Retina (tissue), 1 donor: ENCODE data around the gene NR2E1.

Experiments
- DNase-seq: peaks from one replicate; pipeline ENCODE4 v3.0.0-alpha.2; 2016

Gene NR2E1

DNA sequence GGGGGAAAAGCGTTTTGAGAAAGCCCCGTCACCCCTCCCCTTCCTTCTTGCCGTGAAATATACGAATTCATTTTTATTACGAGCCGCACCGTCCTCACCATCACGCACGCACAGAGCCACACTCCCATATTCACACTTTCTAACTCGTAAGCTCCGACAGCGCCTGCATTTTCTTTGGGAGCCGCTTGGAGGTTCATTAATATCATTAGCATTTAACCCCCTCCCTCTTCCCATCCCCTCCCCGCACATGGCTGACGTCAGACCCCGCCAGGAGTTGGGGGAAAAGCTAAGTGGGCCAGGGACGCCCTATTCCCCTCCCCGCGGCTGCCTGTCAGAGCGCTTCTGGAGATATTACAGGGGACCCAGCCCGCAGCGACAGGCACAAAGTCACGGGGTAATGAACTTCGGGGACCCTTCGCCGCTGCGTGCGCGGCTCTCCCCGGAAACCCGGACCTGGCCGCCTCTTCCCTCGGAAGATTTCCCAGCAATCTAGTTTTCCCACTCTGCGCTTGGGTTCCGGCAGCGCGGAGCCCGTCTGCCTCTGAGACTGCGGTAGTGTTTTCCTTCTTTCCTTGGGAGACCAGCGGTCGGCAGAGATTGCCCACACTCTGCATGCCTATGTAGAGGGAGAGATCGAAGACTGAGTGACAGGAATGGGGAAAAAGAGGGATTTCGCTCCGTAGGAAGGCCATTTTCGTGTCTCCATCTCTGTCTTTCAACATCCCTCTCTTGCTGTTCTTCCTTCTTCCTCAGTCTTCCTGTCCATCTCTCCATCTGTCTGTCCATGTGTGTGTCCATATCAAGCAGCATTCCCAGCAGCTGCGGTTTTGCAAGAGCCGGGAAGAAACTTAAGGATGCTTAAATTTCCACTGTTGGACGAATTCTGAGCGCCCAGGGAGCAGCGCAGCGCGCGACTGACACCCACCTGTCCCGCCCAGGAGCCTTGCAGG is at the start of gene NR2E1:
NR2E1 (plus strand) TSS at position 309 of the 950 bp plus-strand sequence. CDS start 744 bp downstream, outside the sequence.
- peak; percentile 91 for DNase-seq

DNA sequence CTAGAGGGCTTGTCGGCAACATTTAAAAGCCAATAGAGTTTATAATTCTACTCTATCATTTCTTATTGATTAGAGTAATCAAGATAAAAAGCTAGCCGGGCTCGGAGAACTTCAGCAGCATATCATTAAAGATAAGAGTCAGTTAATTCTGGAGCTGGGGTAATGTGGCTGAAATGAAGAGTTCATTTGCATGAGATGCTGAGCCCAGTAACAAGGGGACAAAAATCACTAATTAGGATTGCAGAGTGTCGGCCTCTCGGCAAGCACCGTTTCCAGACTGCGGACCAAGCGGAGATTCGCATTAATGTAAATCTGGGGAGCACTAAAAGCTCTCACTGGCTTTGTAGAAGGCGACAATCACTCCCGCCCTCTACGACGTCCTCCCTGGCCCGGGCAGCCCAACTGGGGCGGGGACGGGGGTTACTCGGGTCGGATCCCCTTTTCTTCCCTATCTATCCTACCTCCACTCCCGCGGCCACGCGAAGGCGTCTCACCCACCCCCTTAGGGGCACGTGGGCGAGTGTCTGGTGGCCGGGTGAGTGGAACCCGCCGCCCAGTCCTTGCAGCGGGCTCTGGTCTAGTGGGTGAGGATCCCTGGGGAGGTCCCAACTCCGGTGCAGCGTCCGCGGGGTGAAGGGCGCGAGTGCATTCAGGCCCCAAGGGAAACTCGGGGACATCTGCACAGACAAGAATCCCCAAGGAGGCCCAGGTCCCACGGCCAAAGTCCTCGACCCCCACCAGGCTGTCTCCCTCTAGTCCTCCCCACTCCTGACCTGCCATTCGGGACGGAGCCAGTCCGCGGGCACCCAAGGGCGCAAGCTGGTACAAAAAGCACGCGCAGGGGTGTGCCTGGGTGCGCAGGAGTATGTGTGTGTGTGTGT is 49.0 kb upstream of the NR2E1 start:
- DNase-seq = peak; percentile 59

DNA sequence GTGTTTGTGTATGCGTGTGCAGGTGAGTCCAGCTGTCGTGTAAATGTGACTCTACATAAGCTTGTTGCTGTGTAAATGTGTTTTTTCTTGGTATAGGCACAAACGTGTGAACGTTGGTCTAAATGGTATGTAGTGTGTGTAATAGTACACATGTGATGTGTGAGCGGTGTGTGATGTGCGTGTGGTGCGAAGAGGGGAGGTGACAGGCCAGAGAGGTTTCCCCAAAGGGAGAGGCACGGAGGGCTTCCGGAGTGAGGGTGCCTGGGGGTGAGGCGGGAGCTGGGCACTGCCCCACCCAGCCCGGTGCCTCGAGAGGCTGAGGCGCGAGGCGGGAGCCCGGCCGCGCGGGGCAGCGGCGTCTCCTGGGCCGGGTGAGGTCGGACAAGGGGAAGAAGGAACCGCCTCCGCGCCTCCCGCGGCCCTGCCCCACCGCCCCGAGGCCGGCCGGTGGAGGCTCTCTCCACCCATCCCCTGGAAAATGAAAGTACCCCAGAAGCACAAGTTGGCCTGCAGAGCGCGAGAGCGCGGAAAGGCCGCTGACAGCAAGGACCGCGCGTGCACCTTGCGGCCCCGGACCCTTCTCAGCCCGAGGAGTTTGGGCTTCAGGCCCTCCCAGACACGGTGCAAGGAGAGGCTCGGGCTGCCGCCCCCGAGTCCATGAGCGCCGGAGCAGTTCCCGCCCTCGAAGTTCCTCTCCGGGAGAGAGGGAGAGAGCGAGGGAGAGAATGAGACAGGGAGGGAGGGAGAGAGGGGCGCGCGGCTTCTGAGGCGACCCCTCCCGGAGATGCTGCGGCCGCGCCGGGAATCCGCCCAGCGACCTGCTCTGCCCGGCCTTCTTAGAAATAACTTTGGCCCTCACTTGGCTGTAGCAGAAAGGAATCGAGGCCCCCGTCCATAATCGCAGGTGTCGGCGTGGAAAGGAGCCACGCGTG is 48.1 kb upstream of the NR2E1 start:
- peak; percentile 82 for DNase-seq

DNA sequence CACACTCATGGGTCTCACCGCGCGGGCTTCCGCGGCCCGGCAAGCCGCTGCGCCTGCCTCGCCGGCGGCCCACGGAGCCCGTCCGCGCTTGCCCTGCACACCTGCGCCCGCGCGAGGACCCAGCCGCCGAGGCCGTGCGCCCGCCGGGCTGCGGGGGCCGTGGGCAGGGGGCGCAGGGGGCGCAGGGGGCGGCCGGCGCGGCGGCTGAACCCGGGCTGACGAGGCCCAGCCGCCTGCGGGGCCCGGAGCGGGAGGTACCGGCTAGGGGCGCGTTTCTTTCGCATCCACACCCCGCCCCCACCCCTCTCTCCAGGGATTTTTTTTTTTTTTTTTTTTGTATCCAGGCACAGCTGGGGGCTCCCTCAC is 47.5 kb upstream of the NR2E1 start:
- DNase-seq = no peak

DNA sequence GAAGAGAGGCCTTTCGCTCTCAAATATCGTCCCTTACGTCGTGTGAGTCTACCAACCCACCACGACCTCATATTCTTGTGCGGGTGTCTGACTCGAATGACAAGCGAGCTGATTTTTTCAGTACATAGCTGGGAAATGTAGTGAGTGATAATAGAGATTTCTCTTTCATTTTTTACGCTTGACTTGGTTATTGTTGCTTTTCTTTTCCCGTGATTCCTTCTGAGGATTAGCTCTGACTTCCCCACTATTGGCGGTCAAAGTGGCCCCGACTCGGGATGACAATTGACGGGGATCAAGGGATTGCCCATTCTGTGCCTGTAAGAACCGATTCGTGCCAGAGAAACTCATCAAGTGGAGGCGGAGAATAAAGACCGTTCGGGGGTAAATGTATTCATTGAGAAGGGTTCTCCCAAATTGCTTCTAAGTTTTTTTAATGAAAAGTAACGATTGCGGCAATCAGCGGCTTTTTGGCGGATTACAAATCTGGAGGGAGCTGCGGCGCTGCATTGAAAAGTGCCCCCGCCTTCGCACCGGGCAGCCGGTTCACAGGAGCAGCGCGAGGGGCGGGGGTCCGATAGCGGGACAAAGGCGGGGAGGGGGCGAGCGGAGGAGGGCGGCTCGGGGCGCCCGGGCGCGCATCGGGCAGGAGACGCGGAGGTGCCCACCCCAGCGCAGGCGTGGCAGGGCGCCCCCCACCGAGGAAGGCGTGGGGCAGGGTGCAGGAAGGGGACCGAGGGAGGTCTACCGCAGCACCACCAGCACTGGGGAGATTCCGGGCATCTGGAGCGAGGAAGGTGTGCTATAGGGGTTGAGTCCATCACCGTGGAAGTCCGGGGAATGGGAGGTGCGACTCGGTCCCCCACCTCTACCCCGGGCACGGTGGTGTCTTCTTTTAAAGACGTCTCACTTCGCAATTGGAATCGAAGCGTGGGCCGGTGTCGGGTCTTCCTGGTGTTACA is 46.7 kb upstream of the NR2E1 start:
- peak; percentile 77 for DNase-seq

DNA sequence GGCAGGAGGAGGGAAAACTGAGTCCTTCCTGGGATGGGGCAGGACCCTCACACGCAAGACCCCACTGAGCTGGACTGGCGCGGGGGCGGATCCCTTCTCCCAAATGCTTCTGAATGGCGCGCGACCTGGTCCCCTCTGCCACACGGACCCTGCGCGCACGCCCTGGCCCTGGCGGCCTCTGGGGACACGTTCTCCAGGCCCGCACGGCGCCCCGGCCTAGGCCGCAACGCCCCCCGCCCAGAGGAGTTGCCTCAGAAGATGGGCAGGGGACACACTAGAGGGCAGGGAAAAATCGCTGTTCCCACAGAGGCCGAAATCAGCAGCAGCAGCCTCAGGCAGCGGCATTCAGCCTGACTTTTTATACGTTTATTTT is 46.1 kb upstream of the NR2E1 start:
- DNase-seq = peak; percentile 73

DNA sequence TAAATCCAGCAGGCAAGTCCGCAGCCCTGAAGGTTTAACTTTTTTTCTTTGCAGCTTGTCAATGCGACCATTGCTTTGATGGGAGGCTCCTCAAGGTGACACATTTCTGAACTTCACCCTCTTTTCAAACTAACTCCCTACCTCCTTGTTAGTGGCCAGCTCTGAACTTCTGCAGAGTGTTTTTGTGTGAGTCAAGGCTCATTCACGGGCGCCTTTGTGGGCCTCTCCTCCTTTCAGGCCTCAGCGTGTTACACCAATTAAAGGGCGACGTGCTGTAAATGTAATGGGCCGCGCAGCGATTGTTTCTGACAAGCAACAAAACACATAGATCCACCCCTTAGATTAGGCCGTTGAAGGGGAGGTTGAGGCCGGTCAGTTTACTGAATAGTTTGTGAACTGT is 45.5 kb upstream of the NR2E1 start:
- peak; percentile 88 for DNase-seq

DNA sequence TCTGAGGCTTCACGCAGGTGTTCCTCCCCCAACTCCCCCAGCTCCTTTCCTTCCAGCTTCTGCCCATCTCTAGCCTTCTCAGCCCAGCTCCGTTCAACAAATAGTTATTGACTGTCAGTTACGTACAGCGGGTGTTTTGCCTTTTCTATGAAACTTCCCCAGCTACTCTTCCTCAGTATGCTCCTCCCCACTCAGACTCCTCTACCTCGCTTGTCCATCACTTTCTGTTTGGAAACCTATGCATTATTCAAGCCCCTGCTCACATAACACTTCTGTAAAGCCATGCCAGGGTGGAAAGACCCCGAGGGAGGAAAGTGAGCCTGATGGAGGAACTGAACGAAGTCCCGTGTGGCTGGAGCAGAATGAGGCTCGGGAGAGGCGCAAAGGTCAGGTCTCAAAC is 44.2 kb upstream of the NR2E1 start:
- no peak for DNase-seq

DNA sequence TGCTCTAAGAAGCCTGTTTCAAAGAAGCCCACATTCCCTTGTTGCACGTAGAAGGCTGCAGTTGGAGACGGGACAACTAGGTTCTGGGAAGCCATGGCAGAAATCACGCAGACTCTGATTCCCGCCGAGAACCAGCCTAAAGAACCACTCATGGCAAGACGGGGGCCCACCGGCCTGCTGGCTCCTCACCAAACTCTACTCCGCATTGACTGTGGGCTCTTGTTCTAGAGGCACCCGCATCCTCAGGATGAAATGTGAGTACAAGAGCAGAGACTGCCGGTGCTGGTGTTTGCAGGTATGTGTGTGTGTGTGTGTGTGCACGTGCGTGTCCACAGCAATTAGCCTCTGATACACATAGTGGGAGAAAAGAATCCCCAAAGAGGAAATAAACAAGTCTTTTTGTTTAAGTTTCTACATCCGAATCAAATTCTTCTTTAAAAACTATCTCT is 42.3 kb upstream of the NR2E1 start:
- peak; percentile 52 for DNase-seq

DNA sequence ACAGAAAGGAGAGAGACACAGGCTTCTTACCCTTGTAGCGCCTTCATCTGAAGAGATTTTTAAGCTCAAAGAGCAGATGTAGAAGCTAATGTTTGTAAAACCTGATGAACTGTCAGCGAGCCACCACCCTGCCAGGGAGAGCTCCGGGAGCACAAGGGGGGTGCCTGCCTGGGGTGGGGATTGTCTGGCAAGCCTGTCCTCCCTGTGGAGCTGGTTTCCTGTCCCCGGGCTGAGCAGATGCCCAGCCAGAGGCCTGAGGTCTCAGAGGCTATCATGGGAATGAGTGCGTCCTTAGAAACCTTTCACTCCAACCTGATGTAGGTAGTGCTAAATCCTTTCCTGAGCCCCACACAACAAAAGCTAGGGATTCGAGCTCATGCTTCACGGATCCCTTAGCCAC is 41.9 kb upstream of the NR2E1 start:
- DNase-seq = peak; percentile 39

DNA sequence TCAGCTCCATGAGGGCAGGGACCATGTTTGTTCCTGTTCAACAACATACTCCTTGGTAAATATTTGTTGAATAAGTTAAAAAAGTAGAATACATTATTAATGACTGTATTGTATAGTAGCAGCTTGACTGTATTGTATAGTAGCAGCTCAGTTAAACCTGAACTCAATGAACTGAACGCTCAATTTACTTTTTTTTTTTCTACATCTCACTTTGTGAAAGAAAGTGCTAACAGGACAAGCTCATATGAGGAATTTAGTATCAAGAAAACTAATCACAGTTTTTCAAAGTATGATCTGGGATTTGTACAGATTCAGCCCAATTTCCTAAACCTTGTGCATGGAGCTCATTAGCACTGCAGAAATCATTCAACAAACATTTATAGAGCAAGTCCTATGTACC is 38.8 kb upstream of the NR2E1 start:
- no peak for DNase-seq

DNA sequence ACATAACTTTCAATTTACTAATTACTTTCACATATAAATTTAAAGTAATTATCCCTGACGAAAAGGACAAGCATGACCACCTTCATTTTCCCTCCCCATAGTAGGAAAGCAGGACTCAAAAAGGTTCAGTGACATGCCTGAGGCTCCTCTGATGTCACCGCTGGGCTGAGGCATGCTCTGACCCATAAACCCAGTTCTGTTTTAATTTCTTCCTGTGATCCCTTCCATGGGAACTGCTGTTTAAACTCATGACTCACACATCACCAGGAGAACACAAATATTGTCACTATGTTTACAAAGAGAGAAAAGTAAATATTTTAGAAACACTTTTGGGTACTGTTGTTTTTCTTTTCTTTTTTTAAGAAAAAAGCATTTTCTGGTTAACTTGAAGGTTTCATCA is 38.0 kb upstream of the NR2E1 start:
- no peak for DNase-seq

DNA sequence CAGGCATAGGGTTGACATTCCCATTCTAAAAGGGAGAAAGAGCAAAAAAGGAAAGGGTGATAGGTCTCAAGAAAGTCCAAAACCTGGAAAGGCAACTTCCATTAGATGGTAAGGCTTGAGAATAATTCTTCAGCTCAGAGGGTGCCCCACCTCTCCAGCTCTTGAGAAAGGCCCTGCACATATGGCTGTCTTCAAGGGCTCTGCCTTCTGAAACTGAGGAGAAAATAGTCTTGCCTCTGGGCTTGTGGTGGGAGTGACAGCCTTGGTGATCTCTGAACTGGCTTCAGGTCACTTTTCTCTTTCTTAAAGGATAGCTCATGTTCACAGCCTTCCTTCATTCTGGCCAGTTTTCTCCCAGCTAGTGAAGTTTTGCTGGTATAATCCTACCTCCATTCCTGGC is 35.6 kb upstream of the NR2E1 start:
- no peak for DNase-seq

DNA sequence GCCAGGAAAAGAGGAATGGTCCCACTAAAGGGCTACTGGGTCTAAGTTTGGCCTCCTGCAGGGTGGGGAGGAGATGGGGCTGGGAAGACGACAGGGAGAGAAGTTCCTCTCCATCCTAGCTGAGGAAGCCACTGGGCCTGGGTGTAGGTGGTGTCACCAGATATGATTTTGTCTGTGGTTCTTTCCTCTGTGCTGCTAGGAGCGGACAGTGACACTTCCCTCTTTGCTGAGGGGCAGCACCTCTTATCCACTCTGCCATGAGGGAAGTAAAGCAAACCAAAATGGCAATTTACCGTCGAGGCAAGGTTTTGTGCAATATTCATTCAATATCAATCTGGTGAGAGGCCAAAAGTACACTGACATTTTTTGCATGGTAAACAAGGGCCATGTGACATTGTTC is 33.0 kb upstream of the NR2E1 start:
- DNase-seq = peak; percentile 19

DNA sequence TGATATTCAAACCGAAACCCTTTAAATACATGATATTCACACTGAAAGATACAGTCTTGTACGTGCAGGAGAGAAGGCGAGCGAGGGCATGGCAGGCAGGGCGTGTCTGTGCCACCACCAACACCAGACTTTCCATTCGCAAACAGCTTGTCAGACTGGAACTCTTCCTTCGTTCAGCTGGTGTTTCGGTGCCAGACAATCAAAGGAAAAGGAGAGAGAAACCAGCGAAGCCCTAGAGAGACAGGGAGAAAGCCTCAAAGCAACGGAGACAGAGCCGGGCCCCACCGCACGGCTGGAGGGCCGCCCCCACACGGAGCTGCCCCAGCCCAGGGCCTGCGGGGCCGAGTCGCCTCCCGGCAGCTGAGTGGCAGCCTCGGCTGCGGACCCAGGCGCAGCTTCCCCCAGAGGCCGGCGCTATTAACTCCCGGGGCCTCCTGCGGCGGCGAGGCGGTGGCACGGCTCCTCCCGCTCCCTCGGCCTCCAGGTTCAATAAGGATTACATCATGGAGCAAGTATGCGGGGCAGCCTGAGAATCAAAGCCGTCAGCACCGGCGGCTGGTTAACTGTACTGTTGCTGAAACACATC is 32.1 kb upstream of the NR2E1 start:
- peak; percentile 92 for DNase-seq

DNA sequence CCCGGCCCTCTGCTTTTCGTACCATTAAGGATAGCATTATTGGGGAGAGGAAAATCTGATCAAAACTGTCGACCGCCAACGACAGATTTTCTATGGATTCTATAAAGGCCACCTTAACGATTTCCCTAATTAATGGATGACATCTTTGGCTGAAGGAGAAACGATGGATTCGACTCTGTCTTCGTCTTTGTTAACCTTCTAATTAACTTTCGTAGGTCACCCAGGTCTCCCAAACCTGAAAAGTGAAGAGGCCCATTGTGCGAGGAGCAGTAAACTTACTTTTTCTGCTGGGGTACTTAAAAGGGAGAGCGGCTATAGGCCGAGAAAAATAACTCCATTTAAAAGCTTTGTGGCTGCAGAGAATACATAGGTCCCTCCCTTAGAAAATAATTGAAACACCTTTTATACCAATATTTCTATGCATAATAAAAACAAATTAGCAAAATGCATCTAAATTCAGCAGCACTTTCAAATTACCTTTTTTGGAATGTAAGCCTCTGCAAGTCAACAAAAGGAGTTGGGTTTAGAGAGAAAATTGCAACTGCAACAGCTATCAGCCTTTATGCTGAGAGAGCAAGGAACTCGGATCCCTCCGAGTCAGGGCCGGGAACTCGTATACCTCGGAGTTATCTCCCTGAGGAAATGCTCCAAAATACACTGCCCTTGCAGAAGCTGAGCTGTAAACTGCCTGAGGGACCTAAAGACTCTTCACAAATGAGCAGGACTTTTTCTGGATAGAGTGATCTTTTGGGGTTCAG is 31.4 kb upstream of the NR2E1 start:
- DNase-seq = peak; percentile 64

DNA sequence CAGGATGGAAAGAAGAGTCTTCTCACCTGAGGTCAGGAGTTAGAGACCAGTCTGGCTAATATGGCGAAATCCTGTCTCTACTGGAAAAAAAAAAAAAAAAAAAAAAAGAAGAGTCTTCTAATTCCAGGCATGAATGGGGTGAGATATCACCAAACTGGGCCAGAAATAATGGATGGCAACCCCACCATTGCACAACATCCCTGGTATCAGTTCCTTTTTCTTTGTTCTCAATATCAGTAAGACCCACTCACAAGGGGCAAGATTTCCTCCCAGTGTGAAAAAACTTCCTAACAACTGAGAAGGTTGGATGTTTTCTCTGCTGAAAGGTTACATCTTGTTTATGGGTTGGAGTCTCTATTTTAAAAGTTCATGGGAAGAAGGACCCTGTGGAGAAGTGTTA is 23.6 kb upstream of the NR2E1 start:
- no peak for DNase-seq

DNA sequence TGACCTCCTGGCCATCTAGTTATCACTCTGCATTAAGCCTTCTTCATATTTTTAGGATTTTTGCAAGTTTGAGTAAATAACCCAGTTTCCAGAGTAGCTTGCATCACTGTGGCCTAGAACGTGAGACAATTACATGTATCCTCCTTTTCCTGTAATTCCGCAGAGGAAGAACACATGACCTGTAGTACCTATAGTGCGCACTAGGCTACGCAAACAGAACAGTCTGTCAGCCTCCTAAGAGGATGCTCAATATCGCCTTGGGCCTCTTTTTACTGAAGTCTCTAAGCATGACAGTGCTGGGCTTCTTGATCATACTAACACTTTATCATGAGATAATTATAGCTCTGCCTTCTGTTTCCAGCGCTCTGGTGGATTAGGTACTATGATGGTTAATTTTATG is 20.2 kb upstream of the NR2E1 start:
- DNase-seq = no peak

DNA sequence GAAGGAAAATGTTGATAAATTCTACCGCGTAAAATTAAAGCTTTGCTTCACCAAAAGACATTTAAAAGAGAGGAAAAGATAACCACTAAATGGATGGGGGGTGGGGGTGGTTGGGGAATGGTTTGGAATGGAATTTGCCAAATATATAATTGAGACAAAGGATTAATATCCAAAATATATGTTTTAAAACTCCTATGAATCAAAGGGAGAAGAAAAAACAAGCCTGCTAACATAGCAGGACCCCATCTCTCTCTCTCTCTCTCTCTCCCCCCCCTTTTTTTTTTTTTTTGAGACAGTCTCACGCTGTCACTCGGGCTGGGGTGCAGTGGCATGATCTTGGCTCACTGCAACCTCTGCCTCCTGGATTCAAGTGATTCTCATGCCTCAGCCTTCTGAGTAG is 13.4 kb upstream of the NR2E1 start:
- DNase-seq = no peak
